ENCODE measurements around the gene CDH5.

GRCh38 chr16:66427871-66428681, 61.6 kb downstream of the CDH5 start:
- TF ChIP-seq CTCF (IDR thresholded peaks at IDR 0.05) = no peak
- no peak for TF ChIP-seq POLR2A (IDR thresholded peaks at IDR 0.05)

Data from esophagus squamous epithelium (tissue), 4 donors.